Transverse colon (tissue), 4 donors: ENCODE results near the gene ZCWPW2. TPM values are rescaled to one million over a fixed set of nuclear protein-coding genes. Genes with fewer than 3 reads are reported as not detected.

Experiments
- DNase-seq: peaks from one replicate; pipeline ENCODE4 v3.0.0-alpha.2; 2019
- H3K27ac ChIP-seq, 4 donors: fragments of 200-600 bp; sonication (generic); 2 replicates each; pipeline ENCODE4 v1.5.1; 2016 to 2018; ENCODE audit warnings: inconsistent platforms in 4 of 4
- H3K27me3 ChIP-seq: fragments of 200-600 bp; sonication (generic); 2 replicates; pipeline ENCODE4 v1.5.1; 2017; ENCODE audit warnings: inconsistent platforms
- H3K36me3 ChIP-seq, 4 donors: fragments of 200-600 bp; sonication (generic); 2 replicates each; pipeline ENCODE4 v1.5.1; 2017 to 2019; ENCODE audit warnings: inconsistent platforms in 4 of 4
- H3K4me1 ChIP-seq, 4 donors: fragments of 200-600 bp; sonication (generic); 2 replicates each; pipeline ENCODE4 v1.5.1; 2017 to 2020; ENCODE audit warnings: inconsistent platforms in 4 of 4
- H3K4me3 ChIP-seq, 4 donors: fragments of 200-600 bp; sonication (generic); 1 replicate in 1 of 4; 2 replicates in 3 of 4; pipeline versions ENCODE4 v1.5.1 to v1.6.1; 2017 to 2019; ENCODE audit warnings: inconsistent platforms in 4 of 4
- H3K9me3 ChIP-seq, 2 donors: fragments of 200-600 bp; sonication (generic); 2 replicates each; pipeline ENCODE4 v1.5.1; 2017 to 2019; ENCODE audit warnings: inconsistent platforms in 2 of 2
- EP300 ChIP-seq: sonication (generic); formaldehyde crosslinking; IDR thresholded peaks from one replicate; pipeline ENCODE4 v1.6.1; 2017; ENCODE audit warnings: antibody characterized with exemption, low read depth
- POLR2A ChIP-seq: fragments of 450-650 bp; IDR thresholded peaks from one replicate; pipeline ENCODE4 v1.6.1; 2016; ENCODE audit warnings: antibody characterized with exemption, mild to moderate bottlenecking, moderate library complexity
- POLR2AphosphoS5 ChIP-seq, 3 donors: sonication (generic); formaldehyde crosslinking; IDR thresholded peaks; one replicate each; pipeline ENCODE4 v1.6.1; 2016; ENCODE audit warnings: antibody characterized with exemption in 3 of 3
- WGBS, 2 donors: methylation state at CpG; one replicate each; pipeline ENCODE4 v1.1.5; 2018; ENCODE audit warnings: low coverage in 1 of 2; 5-methylcytosine and 5-hydroxymethylcytosine counted together
- in situ Hi-C, 4 donors: fragments of 200-750 bp; cut with MboI; loops; one replicate each; pipeline versions ENCODE4 v1.15.0 to v1.15.1; 2017; ENCODE audit warnings: low sequenced_read_pairs in 3 of 4, low pct_ligation_motif_present in 1 of 4, low pct_unique_long_range_greater_than_20kb in 1 of 4
- intact Hi-C: fragments of 100-400 bp; cut with DNase I; formaldehyde crosslinking; loops from one replicate; pipeline ENCODE4 v1.15.1; 2023; ENCODE audit warnings: low total_unique reads
- total RNA-seq, 4 donors: library from RNA; depleted of rRNA; stranded (reverse); fragments of >200 nt; gene quantifications; one replicate each; pipeline ENCODE4 v1.1.0, GENCODE V29; 2016
- TF ChIP-seq, protein P1 (sequence below), 5 experiments: fragments of 200-600 bp in 3 of 5; fragments of 450-650 bp in 2 of 5; sonication (generic) in 3 of 5; IDR thresholded peaks; 1 replicate in 2 of 5; 2 replicates in 3 of 5; pipeline ENCODE4 v1.5.1; 2016 to 2017; ENCODE audit warnings: antibody characterized with exemption in 5 of 5, inconsistent platforms in 3 of 5, mild to moderate bottlenecking in 2 of 5, moderate library complexity in 1 of 5

ZCWPW2 gene
- total RNA-seq, 4 donors from 2014 or later, result 0.41 to 0.79 TPM; not detected in 2

DNA sequence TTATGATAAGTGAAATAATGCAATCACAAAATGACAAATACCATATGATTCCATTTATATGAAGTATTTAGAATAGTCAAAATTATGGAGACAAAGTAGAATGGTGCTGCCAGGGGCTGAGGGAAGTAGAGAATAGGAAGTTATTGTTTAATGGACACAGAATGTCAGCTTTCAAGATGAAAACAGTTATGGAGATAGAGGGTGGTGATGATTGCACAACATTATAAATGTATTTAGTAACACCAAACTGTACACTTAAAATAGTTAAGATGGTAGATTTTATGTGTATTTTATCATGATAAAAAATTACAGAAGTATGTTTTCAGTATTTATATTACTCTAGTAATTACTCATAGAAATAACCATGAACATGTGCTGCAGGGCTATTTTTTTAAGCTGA lies 100.9 kb downstream of the ZCWPW2 start:
- H3K27ac ChIP-seq, result no peak overlapping the region
- intact Hi-C loops (no loop called here), in situ Hi-C loops (no loop called here)
- TF ChIP-seq POLR2A, result no peak
- no peak for TF ChIP-seq EP300
- H3K9me3 ChIP-seq, result peaks cover 8 to 16% of the 10 kb centered on the region in 2 donors
- H3K4me3 ChIP-seq, result no peak overlapping the region
- no peaks in the 10 kb centered on the region for H3K36me3 ChIP-seq
- no peak for DNase-seq
- no peaks in the 10 kb centered on the region for H3K4me1 ChIP-seq
- no peaks in the 10 kb centered on the region for H3K27me3 ChIP-seq

GRCh38 chr3:28462866-28463265 lies 114.3 kb downstream of the ZCWPW2 start:
- TF ChIP-seq POLR2A (no peak), POLR2AphosphoS5 (IDR thresholded peaks at IDR 0.05) (no peak), EP300 (no peak)
- TF ChIP-seq, protein P1, sequence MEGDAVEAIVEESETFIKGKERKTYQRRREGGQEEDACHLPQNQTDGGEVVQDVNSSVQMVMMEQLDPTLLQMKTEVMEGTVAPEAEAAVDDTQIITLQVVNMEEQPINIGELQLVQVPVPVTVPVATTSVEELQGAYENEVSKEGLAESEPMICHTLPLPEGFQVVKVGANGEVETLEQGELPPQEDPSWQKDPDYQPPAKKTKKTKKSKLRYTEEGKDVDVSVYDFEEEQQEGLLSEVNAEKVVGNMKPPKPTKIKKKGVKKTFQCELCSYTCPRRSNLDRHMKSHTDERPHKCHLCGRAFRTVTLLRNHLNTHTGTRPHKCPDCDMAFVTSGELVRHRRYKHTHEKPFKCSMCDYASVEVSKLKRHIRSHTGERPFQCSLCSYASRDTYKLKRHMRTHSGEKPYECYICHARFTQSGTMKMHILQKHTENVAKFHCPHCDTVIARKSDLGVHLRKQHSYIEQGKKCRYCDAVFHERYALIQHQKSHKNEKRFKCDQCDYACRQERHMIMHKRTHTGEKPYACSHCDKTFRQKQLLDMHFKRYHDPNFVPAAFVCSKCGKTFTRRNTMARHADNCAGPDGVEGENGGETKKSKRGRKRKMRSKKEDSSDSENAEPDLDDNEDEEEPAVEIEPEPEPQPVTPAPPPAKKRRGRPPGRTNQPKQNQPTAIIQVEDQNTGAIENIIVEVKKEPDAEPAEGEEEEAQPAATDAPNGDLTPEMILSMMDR (IDR thresholded peaks at IDR 0.05), result no peak
- no peaks in the 10 kb centered on the region for H3K4me1 ChIP-seq
- no peaks in the 10 kb centered on the region for H3K27me3 ChIP-seq
- no peak overlapping the region for H3K4me3 ChIP-seq
- DNase-seq, result no peak
- no peak overlapping the region for H3K27ac ChIP-seq
- in situ Hi-C loops, result no loop called here
- intact Hi-C loops, result no loop called here
- WGBS, 2 donors, result 0 to 81% methylated on average over 1 of the region's 1 CpG
- H3K9me3 ChIP-seq, result no peaks in the 10 kb centered on the region
- H3K36me3 ChIP-seq, result no peaks in the 10 kb centered on the region

GRCh38 chr3:28467414-28467813 lies 118.9 kb downstream of the ZCWPW2 start:
- 100% methylated on average over 1 of the region's 1 CpG for WGBS, 2 donors
- intact Hi-C loops, result no loop called here

GRCh38 chr3:28476194-28476593 lies 127.7 kb downstream of the ZCWPW2 start:
- H3K36me3 ChIP-seq, result no peaks in the 10 kb centered on the region
- peaks cover 0 to 3% of the 10 kb centered on the region in 2 donors for H3K9me3 ChIP-seq
- no peak overlapping the region for H3K4me3 ChIP-seq
- H3K4me1 ChIP-seq, result no peaks in the 10 kb centered on the region
- in situ Hi-C loops, result no loop called here
- H3K27ac ChIP-seq, result no peak overlapping the region
- TF ChIP-seq POLR2A (no peak), POLR2AphosphoS5 (IDR thresholded peaks at IDR 0.05) (no peak), EP300 (no peak)
- TF ChIP-seq, protein P1 (IDR thresholded peaks at IDR 0.05), result peak in 4 of 5 experiments; percentile 24 to 53 (median 40)
- H3K27me3 ChIP-seq, result no peaks in the 10 kb centered on the region
- intact Hi-C loops, result no loop called here
- DNase-seq, result no peak

More at GRCh38 chr3:28467414-28467813, 118.9 kb downstream of the ZCWPW2 start:
- Histone ChIP-seq H3K27me3 (no peaks in the 10 kb centered on the region), H3K4me3 (no peak overlapping the region), H3K36me3 (no peaks in the 10 kb centered on the region), H3K9me3 (peaks cover 0 to 3% of the 10 kb centered on the region in 2 donors), H3K27ac (no peak overlapping the region), H3K4me1 (no peaks in the 10 kb centered on the region)
- TF ChIP-seq POLR2A (no peak), POLR2AphosphoS5 (IDR thresholded peaks at IDR 0.05) (no peak), EP300 (no peak)
- TF ChIP-seq, protein P1 (IDR thresholded peaks at IDR 0.05), result no peak
- in situ Hi-C loops, result no loop called here
- DNase-seq, result no peak

- no peak for DNase-seq
- TF ChIP-seq POLR2AphosphoS5 (IDR thresholded peaks at IDR 0.05), result no peak
- no peak for TF ChIP-seq EP300
- TF ChIP-seq, protein P1 (IDR thresholded peaks at IDR 0.05), result no peak
- TF ChIP-seq POLR2A, result no peak
- no peaks in the 10 kb centered on the region for H3K27me3 ChIP-seq
- H3K27ac ChIP-seq, result no peak overlapping the region
- H3K4me3 ChIP-seq, result no peak overlapping the region
- H3K4me1 ChIP-seq, result no peaks in the 10 kb centered on the region
- in situ Hi-C loops (no loop called here), intact Hi-C loops (no loop called here)
- H3K9me3 ChIP-seq, result peaks cover 0 to 3% of the 10 kb centered on the region in 2 donors
- H3K36me3 ChIP-seq, result no peaks in the 10 kb centered on the region
- WGBS, 2 donors, result 67 to 74% methylated on average over 3 to 5 of the region's 5 CpGs
Observed at GRCh38 chr3:28476764-28477163, 128.2 kb downstream of the ZCWPW2 start.
